HG03045 (cell line): Measurements from ENCODE around the gene DMRTA2.
"Not testable (repeated sequence)": the region's sequence is repeated elsewhere in the genome, so short reads cannot be mapped to it uniquely, and the experiment has no call there.

ENCODE experiments used
- ATAC-seq: cut with Tn5 transposase; IDR thresholded peaks from one replicate; pipeline ENCODE4 v1.9.1; 2021; ENCODE audit warnings: mild to moderate bottlenecking, moderate library complexity; ENCODE audit not compliant: unreplicated experiment

Gene DMRTA2

GRCh38 chr1:50393522-50394120 is 29.6 kb downstream of the DMRTA2 start:
- ATAC-seq = no peak

- ATAC-seq = not testable (repeated sequence)
Measured at GRCh38 chr1:50381551-50381950, 41.7 kb downstream of the DMRTA2 start.

GRCh38 chr1:50378770-50379169 is 44.5 kb downstream of the DMRTA2 start:
- ATAC-seq = no peak

GRCh38 chr1:50373532-50373931 is 49.7 kb downstream of the DMRTA2 start:
- no peak for ATAC-seq

DNA sequence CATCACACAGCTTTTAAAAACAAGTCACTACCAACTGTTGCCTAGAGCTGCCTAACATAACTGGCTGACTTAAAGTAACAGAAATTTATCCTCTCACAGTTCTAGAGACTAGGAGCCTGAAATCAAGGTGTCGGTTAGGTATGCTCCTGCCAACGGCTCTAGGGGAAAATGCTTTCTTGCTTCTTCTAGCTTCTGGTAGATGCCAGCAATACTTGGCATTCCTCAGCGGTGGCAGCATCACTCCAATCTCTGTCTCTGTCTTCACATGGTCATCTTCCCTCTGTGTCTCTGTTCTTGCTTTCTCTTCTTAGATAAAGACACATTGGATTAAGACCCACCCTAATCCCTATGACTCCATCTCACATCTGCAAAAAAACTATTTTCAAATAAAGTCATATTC is 51.5 kb downstream of the DMRTA2 start:
- ATAC-seq = no peak

GRCh38 chr1:50369830-50370229 is 53.4 kb downstream of the DMRTA2 start:
- ATAC-seq = no peak

GRCh38 chr1:50369008-50369634 is 54.1 kb downstream of the DMRTA2 start:
- ATAC-seq = no peak

DNA sequence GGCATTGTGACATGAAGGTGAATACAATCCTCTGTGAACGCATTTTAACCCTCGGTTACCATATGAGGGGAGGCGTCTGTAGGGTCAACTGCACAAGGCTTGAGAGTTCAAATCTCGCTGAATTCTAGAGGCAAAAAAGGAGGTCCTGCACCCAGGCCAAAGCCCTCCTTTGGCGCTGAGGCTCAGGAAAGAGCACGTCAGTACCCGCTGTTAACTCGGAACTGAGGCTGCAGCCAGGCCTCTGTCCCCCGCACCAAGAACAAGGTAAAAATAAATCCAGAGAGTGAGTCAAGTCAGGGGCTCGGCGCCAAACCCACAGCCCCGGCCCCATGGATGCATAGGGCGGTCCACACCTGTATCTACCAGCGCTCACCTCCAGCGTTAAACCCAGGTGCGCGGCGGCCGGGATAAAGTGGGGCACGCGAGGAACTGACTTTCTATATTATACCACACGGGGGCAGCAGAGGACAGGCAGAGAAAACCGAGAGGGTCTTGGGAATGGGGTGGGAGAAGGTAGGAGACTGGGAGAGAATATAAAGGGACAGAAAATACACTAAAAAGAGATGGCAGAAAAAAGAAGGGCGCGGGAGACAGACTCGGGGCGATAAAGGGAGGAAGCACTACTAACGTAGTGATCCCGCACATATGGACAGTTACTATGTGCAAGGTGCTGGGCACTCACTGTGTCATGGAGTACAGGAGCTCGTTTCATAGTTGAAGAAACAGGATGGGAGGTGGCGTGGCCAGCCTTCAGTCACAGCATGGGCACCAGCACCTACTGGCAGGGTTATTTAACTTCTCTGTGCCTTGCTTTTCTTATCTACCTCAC is 54.9 kb downstream of the DMRTA2 start:
- peak; percentile 47 for ATAC-seq
